ENCODE results near the gene PTPRN2. TPM values are rescaled to one million over a fixed set of nuclear protein-coding genes. Genes with fewer than 3 reads are reported as not detected.
"Not testable (repeated sequence)": the region's sequence is repeated elsewhere in the genome, so short reads cannot be mapped to it uniquely, and the experiment has no call there.

PTPRN2 gene
- total RNA-seq, 1 donor from 2014 or later = 0.41 TPM

GRCh38 chr7:158361326-158361946, 226.2 kb downstream of the PTPRN2 start:
- no peaks in the 10 kb centered on the region for H3K4me1 Mint-ChIP-seq (ENCODE audit: low read depth)
- no peaks in the 10 kb centered on the region for H3K27me3 Mint-ChIP-seq (ENCODE audit: insufficient read depth)
- no peaks in the 10 kb centered on the region for H3K36me3 Mint-ChIP-seq (ENCODE audit: low read depth)
- DNase-seq (ENCODE audit: low spot score) = no peak
- H3K9me3 Mint-ChIP-seq = peaks cover 4% of the 10 kb centered on the region
- intact Hi-C loops (cut with micrococcal nuclease) = no loop called here
- no peak overlapping the region for H3K27ac Mint-ChIP-seq
- H3K4me3 Mint-ChIP-seq = no peak overlapping the region

DNA sequence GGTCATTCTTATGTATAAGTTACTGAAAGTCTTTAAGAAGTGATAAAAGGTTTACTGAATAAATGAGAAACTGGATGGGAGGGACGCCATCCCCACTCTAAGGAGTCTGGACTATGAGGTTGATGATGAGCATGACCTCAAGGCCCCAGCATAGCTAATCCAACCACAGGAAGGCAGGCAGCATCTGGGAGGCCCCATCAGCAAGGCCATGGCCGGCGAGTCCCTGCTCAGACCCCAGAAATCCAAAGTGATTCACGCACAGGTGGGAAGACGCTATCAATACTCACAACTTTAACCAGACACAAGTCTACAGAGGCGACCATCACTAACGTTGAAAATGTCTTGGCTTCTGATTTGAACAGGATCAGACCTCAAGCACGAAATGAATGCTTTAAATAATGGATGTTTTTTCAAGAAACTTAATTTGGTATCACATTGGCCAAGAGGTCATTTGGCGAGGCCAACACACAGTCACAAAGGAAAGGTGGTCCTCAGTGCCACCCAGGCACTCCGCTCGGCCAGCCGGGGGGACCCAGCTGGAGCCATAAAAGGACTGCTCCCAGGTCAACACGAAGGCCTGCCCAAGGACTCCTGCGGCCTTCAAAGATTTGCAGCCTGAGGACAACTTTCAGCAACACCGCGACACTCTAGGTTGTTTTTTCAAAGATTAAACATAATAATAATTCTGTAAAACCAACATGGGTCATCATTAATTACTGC, 228.5 kb downstream of the PTPRN2 start:
- Mint-ChIP-seq H3K27me3 (ENCODE audit: insufficient read depth) (peaks cover under 1% of the 10 kb centered on the region), H3K4me1 (ENCODE audit: low read depth) (no peaks in the 10 kb centered on the region), H3K9me3 (no peaks in the 10 kb centered on the region), H3K4me3 (no peak overlapping the region), H3K27ac (no peak overlapping the region), H3K36me3 (ENCODE audit: low read depth) (no peaks in the 10 kb centered on the region)
- DNase-seq (ENCODE audit: low spot score) = no peak
- intact Hi-C loops (cut with micrococcal nuclease) = no loop called here

- Mint-ChIP-seq H3K36me3 (ENCODE audit: low read depth) (no peaks in the 10 kb centered on the region), H3K9me3 (no peaks in the 10 kb centered on the region), H3K4me3 (no peak overlapping the region), H3K4me1 (ENCODE audit: low read depth) (no peaks in the 10 kb centered on the region), H3K27ac (no peak overlapping the region), H3K27me3 (ENCODE audit: insufficient read depth) (peaks cover 2% of the 10 kb centered on the region)
- intact Hi-C loops (cut with micrococcal nuclease) = no loop called here
- DNase-seq (ENCODE audit: low spot score) = no peak
Observed at GRCh38 chr7:158357898-158358821, 229.5 kb downstream of the PTPRN2 start.

GRCh38 chr7:158357106-158357897, 230.3 kb downstream of the PTPRN2 start:
- no peak for DNase-seq (ENCODE audit: low spot score)
- H3K9me3 Mint-ChIP-seq = no peaks in the 10 kb centered on the region
- intact Hi-C loops (cut with micrococcal nuclease) = no loop called here
- no peak overlapping the region for H3K4me3 Mint-ChIP-seq
- H3K27ac Mint-ChIP-seq = no peak overlapping the region
- H3K27me3 Mint-ChIP-seq (ENCODE audit: insufficient read depth) = peaks cover 2% of the 10 kb centered on the region
- no peaks in the 10 kb centered on the region for H3K36me3 Mint-ChIP-seq (ENCODE audit: low read depth)
- no peaks in the 10 kb centered on the region for H3K4me1 Mint-ChIP-seq (ENCODE audit: low read depth)

DNA sequence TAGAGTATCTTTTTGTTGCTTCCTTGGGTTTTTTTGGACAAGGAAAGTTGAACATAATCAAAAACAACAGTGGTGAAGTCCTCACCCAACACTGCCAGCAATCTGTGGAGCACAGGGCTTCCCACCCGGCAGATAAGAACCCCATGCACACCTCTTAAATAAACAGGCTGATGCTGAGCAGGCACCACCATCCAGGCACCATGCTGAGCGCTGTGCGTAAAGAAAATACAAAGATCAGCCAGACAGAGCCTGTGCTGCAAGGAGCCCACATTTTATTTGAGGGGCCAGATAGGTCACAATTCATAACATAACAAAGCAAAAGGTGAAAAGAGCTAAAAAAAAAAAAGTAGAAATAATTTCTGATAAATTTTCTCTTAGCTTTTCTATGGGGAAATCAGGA, 231.2 kb downstream of the PTPRN2 start:
- Mint-ChIP-seq H3K9me3 (no peaks in the 10 kb centered on the region), H3K36me3 (ENCODE audit: low read depth) (no peaks in the 10 kb centered on the region), H3K27ac (no peak overlapping the region), H3K27me3 (ENCODE audit: insufficient read depth) (peaks cover 2% of the 10 kb centered on the region), H3K4me1 (ENCODE audit: low read depth) (no peaks in the 10 kb centered on the region), H3K4me3 (no peak overlapping the region)
- no peak for DNase-seq (ENCODE audit: low spot score)
- intact Hi-C loops (cut with micrococcal nuclease) = no loop called here

DNA sequence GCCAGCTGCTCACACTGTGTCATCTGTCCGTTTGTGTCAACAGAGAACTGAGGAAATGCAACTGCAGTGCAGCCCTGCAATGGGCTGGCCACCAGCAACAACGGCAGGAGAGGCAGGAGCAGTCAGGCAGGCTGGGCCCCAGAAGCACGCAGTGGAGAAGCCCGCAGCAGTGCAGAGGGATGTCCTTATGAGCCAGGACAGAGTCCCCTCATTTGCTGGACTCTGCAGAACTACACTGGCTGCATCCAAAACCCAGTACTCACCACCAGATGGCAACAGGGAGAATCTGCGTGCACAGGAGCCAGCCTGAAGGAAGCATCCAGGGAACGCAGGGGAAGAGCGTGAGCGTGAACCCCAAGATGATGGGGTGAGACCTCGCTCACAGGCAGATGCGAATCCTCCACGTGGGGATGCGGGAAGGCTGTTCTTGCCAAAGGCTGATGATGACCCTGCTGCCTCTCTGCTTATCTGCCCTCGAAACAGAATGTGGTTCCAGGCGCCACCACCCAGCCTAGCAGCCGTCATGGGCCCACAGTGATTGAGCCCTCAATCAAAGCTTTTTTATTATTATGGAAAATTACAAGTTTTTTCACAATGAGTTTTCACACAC, 232.1 kb downstream of the PTPRN2 start:
- Mint-ChIP-seq H3K36me3 (ENCODE audit: low read depth) (no peaks in the 10 kb centered on the region), H3K4me3 (no peak overlapping the region), H3K9me3 (no peaks in the 10 kb centered on the region), H3K4me1 (ENCODE audit: low read depth) (no peaks in the 10 kb centered on the region), H3K27ac (no peak overlapping the region), H3K27me3 (ENCODE audit: insufficient read depth) (peaks cover 2% of the 10 kb centered on the region)
- intact Hi-C loops (cut with micrococcal nuclease) = no loop called here
- no peak for DNase-seq (ENCODE audit: low spot score)

DNA sequence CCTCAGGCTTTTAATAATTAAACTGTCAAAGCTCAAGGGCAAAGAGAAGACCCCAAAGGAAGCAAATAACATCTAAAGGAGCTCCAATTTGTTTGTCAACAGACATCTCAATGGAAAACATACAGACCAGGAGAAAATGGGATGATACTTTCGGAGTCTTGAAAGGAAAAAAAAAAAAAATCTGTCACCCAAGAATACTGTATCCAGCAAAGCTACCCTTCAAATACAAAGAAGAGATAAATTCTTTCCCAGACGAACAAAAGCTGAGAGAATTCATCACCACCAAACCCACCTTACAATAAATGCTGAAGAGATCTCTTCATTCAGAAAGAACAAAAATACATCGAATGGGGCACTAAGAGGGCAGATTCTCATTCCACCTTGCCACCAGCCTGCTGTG, 232.8 kb downstream of the PTPRN2 start:
- DNase-seq (ENCODE audit: low spot score) = no peak
- no peaks in the 10 kb centered on the region for H3K36me3 Mint-ChIP-seq (ENCODE audit: low read depth)
- H3K4me1 Mint-ChIP-seq (ENCODE audit: low read depth) = no peaks in the 10 kb centered on the region
- H3K4me3 Mint-ChIP-seq = no peak overlapping the region
- no peaks in the 10 kb centered on the region for H3K9me3 Mint-ChIP-seq
- H3K27me3 Mint-ChIP-seq (ENCODE audit: insufficient read depth) = peaks cover 2% of the 10 kb centered on the region
- no peak overlapping the region for H3K27ac Mint-ChIP-seq
- intact Hi-C loops (cut with micrococcal nuclease) = no loop called here

DNA sequence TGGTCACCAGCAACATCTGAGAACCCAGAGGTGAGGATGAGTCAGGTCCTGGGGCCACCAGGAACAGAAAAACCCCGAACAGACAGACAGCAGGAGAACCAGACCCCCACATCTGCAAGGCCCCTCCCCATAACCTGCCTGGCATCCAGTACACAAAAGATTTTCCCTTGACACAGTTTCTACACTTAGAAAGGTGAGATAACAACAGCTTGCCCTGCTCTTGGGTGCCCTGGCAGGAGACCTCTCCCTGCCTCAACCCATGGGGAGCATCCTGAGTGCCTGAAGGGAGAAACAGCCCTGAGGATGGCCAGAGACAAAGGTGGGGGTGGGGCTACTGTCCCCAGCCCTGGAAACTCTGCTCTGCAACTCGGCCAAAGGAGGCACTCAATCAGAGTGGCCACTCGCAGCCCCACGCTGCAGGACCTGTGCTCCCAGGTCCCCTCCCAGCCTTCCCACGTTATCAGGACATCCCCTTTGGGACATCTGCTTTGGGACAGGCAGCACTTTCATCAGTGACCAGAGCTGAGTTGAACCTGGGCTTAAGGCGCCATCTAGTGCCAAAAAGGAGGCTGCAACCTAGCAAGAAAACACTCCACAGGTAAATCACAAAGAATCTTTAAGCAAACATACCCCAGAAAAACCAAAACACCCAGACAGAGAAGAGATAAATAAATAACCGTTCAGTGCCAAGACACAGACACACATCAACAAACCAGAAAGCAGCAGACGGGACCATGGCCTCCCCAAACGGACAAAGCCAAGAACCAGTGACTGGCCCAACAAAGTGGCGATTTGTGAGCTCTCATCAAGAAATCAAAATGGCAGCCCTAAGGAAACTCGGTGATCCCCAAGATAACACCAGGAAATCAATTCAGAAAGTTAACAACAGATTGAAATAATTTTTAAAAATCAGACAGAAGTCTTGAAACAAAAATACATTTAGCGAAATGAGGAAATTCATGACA, 233.7 kb downstream of the PTPRN2 start:
- intact Hi-C loops (cut with micrococcal nuclease) = no loop called here
- Mint-ChIP-seq H3K36me3 (ENCODE audit: low read depth) (no peaks in the 10 kb centered on the region), H3K27ac (no peak overlapping the region), H3K4me1 (ENCODE audit: low read depth) (no peaks in the 10 kb centered on the region), H3K9me3 (no peaks in the 10 kb centered on the region), H3K4me3 (no peak overlapping the region), H3K27me3 (ENCODE audit: insufficient read depth) (peaks cover 2% of the 10 kb centered on the region)
- DNase-seq (ENCODE audit: low spot score) = no peak

- H3K9me3 Mint-ChIP-seq; H3K4me3 Mint-ChIP-seq; H3K27ac Mint-ChIP-seq; DNase-seq (ENCODE audit: low spot score); intact Hi-C loops (cut with micrococcal nuclease); H3K36me3 Mint-ChIP-seq (ENCODE audit: low read depth); H3K27me3 Mint-ChIP-seq (ENCODE audit: insufficient read depth); H3K4me1 Mint-ChIP-seq (ENCODE audit: low read depth): not testable (repeated sequence)
Observed at GRCh38 chr7:158351899-158352729, 235.5 kb downstream of the PTPRN2 start.

DNA sequence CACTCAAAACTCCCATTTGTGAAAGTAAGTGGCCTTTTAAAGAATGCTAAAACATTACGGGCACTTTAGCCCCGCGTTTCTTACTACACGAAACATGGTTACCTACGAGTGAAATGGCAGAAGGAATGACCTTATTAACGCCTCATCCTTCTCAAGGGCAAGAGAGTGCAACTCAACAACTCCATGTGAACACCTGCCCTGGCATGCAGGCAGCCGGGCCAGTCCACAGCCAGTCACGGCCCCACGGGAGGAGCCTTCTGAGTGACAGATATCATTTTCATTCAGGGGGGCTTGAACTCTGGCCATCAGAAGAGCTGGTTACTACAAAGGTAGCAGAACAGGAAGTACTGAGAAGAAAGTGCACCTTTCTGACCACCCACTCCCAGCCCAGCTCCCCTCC, 236.1 kb downstream of the PTPRN2 start:
- intact Hi-C loops (cut with micrococcal nuclease) = no loop called here
- Mint-ChIP-seq H3K36me3 (ENCODE audit: low read depth) (no peaks in the 10 kb centered on the region), H3K27ac (no peak overlapping the region), H3K27me3 (ENCODE audit: insufficient read depth) (peaks cover 2% of the 10 kb centered on the region), H3K4me3 (no peak overlapping the region), H3K9me3 (no peaks in the 10 kb centered on the region), H3K4me1 (ENCODE audit: low read depth) (no peaks in the 10 kb centered on the region)
- no peak for DNase-seq (ENCODE audit: low spot score)

- H3K36me3 Mint-ChIP-seq (ENCODE audit: low read depth) = no peaks in the 10 kb centered on the region
Observed at GRCh38 chr7:158351051-158351450, 236.6 kb downstream of the PTPRN2 start.

More at GRCh38 chr7:158351051-158351450, 236.6 kb downstream of the PTPRN2 start:
- Mint-ChIP-seq H3K27ac (no peak overlapping the region), H3K27me3 (ENCODE audit: insufficient read depth) (peaks cover 2% of the 10 kb centered on the region), H3K4me1 (ENCODE audit: low read depth) (no peaks in the 10 kb centered on the region), H3K9me3 (no peaks in the 10 kb centered on the region), H3K4me3 (no peak overlapping the region)
- intact Hi-C loops (cut with micrococcal nuclease) = no loop called here
- DNase-seq (ENCODE audit: low spot score) = no peak

All from activated T-helper 1 cell treated with anti-CD3 and anti-CD28 coated beads, Interleukin-12 subunit alpha, Interleukin-12 subunit beta, Interleukin-2, Interleukin-4 antibody, amounts not matched to agents 30 ng/mL and 10 ng/mL and 1 ng/mL, durations not matched to agents 14 hours and 24 hours and 36 hours (primary cell).